Mesenchymal stem cell (in vitro differentiated cells and primary cell): ENCODE data around the gene TSC2.

Experiments
- DNase-seq: peaks from one replicate; pipeline ENCODE4 v3.0.0-alpha.2; 2013
- H2AFZ ChIP-seq: one replicate; pipeline ENCODE4 v1.6.1; 2013; ENCODE audit warnings: low read depth, mild to moderate bottlenecking, control low read depth, inconsistent platforms, low read length, moderate library complexity
- H2AK5ac ChIP-seq: 2 replicates; pipeline ENCODE4 v1.6.1; 2013; ENCODE audit warnings: low read length, moderate library complexity, mild to moderate bottlenecking, inconsistent platforms; ENCODE audit not compliant: severe bottlenecking
- H2BK120ac ChIP-seq: one replicate; pipeline ENCODE4 v1.6.1; 2013; ENCODE audit warnings: low read depth, mild to moderate bottlenecking, inconsistent platforms, low read length, moderate library complexity
- H2BK12ac ChIP-seq, 2 experiments: one replicate each; pipeline ENCODE4 v1.6.1; 2013; ENCODE audit warnings: inconsistent platforms in 2 of 2, low read length in 2 of 2, mild to moderate bottlenecking in 2 of 2, moderate library complexity in 2 of 2, control low read depth in 1 of 2
- H2BK15ac ChIP-seq: one replicate; pipeline ENCODE4 v1.6.1; 2013; ENCODE audit warnings: mild to moderate bottlenecking, low read depth, inconsistent platforms; ENCODE audit not compliant: poor library complexity, severe bottlenecking
- H2BK5ac ChIP-seq: 2 replicates; pipeline ENCODE4 v1.6.1; 2013; ENCODE audit warnings: low read depth, mild to moderate bottlenecking, low read length, control low read depth, inconsistent platforms; ENCODE audit not compliant: poor library complexity, severe bottlenecking
- H3K14ac ChIP-seq, 2 experiments: one replicate each; pipeline ENCODE4 v1.6.1; 2013; ENCODE audit warnings: inconsistent platforms in 2 of 2, low read length in 2 of 2, control low read depth in 1 of 2, mild to moderate bottlenecking in 1 of 2, moderate library complexity in 1 of 2
- H3K18ac ChIP-seq, 2 experiments: one replicate each; pipeline ENCODE4 v1.6.1; 2013; ENCODE audit warnings: inconsistent platforms in 2 of 2, low read length in 2 of 2, control low read depth in 1 of 2, low read depth in 1 of 2, mild to moderate bottlenecking in 1 of 2
- H3K23ac ChIP-seq, 2 experiments: one replicate each; pipeline ENCODE4 v1.6.1; 2013; ENCODE audit warnings: inconsistent platforms in 2 of 2, low read length in 2 of 2, mild to moderate bottlenecking in 2 of 2, moderate library complexity in 2 of 2, control low read depth in 1 of 2
- H3K27ac ChIP-seq: 2 replicates; pipeline ENCODE4 v1.5.1; 2013; ENCODE audit warnings: mild to moderate bottlenecking, moderate library complexity, low read length, control low read depth, inconsistent platforms; ENCODE audit not compliant: poor library complexity, severe bottlenecking
- H3K27me3 ChIP-seq, 2 experiments: 2 replicates each; pipeline versions ENCODE4 v1.6.1 to v1.7.0; 2013; ENCODE audit warnings: low read length in 2 of 2, mild to moderate bottlenecking in 2 of 2, moderate library complexity in 2 of 2, control low read depth in 1 of 2, inconsistent platforms in 1 of 2; ENCODE audit not compliant: control insufficient read depth in 1 of 2, insufficient read depth in 1 of 2
- H3K36me3 ChIP-seq, 2 experiments: 2 replicates each; pipeline versions ENCODE4 v1.6.1 to v1.7.0; 2013; ENCODE audit warnings: low read length in 2 of 2, control low read depth in 1 of 2, inconsistent platforms in 1 of 2, low read depth in 1 of 2, mild to moderate bottlenecking in 1 of 2; ENCODE audit not compliant: insufficient read depth in 2 of 2, control insufficient read depth in 1 of 2
- H3K4ac ChIP-seq, 2 experiments: one replicate each; pipeline ENCODE4 v1.6.1; 2013; ENCODE audit warnings: inconsistent platforms in 2 of 2, low read length in 2 of 2, mild to moderate bottlenecking in 2 of 2, moderate library complexity in 2 of 2, control low read depth in 1 of 2, low read depth in 1 of 2
- H3K4me1 ChIP-seq: 2 replicates; pipeline ENCODE4 v1.6.1; 2013; ENCODE audit warnings: low read depth, low read length, control low read depth; ENCODE audit not compliant: control insufficient read depth, insufficient read depth
- H3K4me2 ChIP-seq: 2 replicates; pipeline ENCODE4 v1.6.1; 2013; ENCODE audit warnings: low read length, mild to moderate bottlenecking, inconsistent platforms; ENCODE audit not compliant: poor library complexity, severe bottlenecking
- H3K4me3 ChIP-seq, 2 experiments: 2 replicates each; pipeline versions ENCODE4 v1.5.1 to v1.7.0; 2013; ENCODE audit warnings: low read length in 2 of 2, mild to moderate bottlenecking in 2 of 2, control low read depth in 1 of 2, low read depth in 1 of 2; ENCODE audit not compliant: insufficient read depth in 1 of 2
- H3K79me1 ChIP-seq: replicated peaks from 2 replicates; pipeline ENCODE4 v1.6.1; 2013; ENCODE audit warnings: mild to moderate bottlenecking, control low read depth, low read length, inconsistent platforms; ENCODE audit not compliant: poor library complexity, severe bottlenecking
- H3K9ac ChIP-seq: 2 replicates; pipeline ENCODE4 v1.7.0; 2013; ENCODE audit warnings: mild to moderate bottlenecking, low read length, moderate library complexity
- H3K9me3 ChIP-seq: 2 replicates; pipeline ENCODE4 v1.7.0; 2013; ENCODE audit warnings: mild to moderate bottlenecking, low read length; ENCODE audit not compliant: control insufficient read depth
- H4K8ac ChIP-seq: one replicate; pipeline ENCODE4 v1.6.1; 2013; ENCODE audit warnings: inconsistent platforms, mild to moderate bottlenecking, low read length, moderate library complexity
- H4K91ac ChIP-seq: one replicate; pipeline ENCODE4 v1.6.1; 2013; ENCODE audit warnings: mild to moderate bottlenecking, low read length, inconsistent platforms
- WGBS: methylation state at CpG from one replicate; pipeline ENCODE4 v1.1.7; 2013; ENCODE audit warnings: mixed read lengths; 5-methylcytosine and 5-hydroxymethylcytosine counted together

TSC2 gene

GRCh38 chr16:2077016-2077415 is 29.2 kb downstream of the TSC2 start:
- Histone ChIP-seq H2AFZ (no peak overlapping the region), H4K8ac (no peak overlapping the region), H2BK120ac (no peak overlapping the region), H3K27me3 (no peaks in the 10 kb centered on the region), H3K79me1 (peaks cover 20% of the 10 kb centered on the region), H3K4ac (no peak overlapping the region), H3K23ac (no peak overlapping the region), H3K4me3 (no peak overlapping the region), H3K9me3 (no peaks in the 10 kb centered on the region), H2BK5ac (no peak overlapping the region), H3K4me1 (peaks cover 3% of the 10 kb centered on the region), H3K27ac (no peak overlapping the region), H2BK15ac (no peak overlapping the region), H3K4me2 (no peak overlapping the region), H3K18ac (no peak overlapping the region), H2AK5ac (no peak overlapping the region), H3K14ac (no peak overlapping the region), H4K91ac (no peak overlapping the region), H2BK12ac (no peak overlapping the region), H3K9ac (no peak overlapping the region), H3K36me3 (peaks cover 70 to 99% of the 10 kb centered on the region in 2 experiments)
- WGBS: 96% methylated on average over 17 of the region's 17 CpGs
- no peak for DNase-seq

GRCh38 chr16:2077696-2078095 is 29.9 kb downstream of the TSC2 start:
- no peak overlapping the region for H3K23ac ChIP-seq
- no peak overlapping the region for H3K18ac ChIP-seq
- H2AK5ac ChIP-seq: no peak overlapping the region
- no peaks in the 10 kb centered on the region for H3K9me3 ChIP-seq
- H4K91ac ChIP-seq: no peak overlapping the region
- no peak overlapping the region for H2AFZ ChIP-seq
- H3K27me3 ChIP-seq: no peaks in the 10 kb centered on the region
- H3K4me3 ChIP-seq: no peak overlapping the region
- no peak overlapping the region for H2BK5ac ChIP-seq
- no peak overlapping the region for H3K27ac ChIP-seq
- no peak overlapping the region for H2BK12ac ChIP-seq
- H3K4ac ChIP-seq: no peak overlapping the region
- no peak for DNase-seq
- no peak overlapping the region for H3K4me2 ChIP-seq
- H3K79me1 ChIP-seq: peaks cover 20% of the 10 kb centered on the region
- no peak overlapping the region for H3K9ac ChIP-seq
- no peak overlapping the region for H4K8ac ChIP-seq
- H3K36me3 ChIP-seq: peaks cover 69 to 99% of the 10 kb centered on the region in 2 experiments
- no peak overlapping the region for H3K14ac ChIP-seq
- H3K4me1 ChIP-seq: peaks cover 7% of the 10 kb centered on the region
- H2BK120ac ChIP-seq: no peak overlapping the region
- no peak overlapping the region for H2BK15ac ChIP-seq
- WGBS: 94% methylated on average over 21 of the region's 21 CpGs

GRCh38 chr16:2078096-2078495 is 30.3 kb downstream of the TSC2 start:
- H4K8ac ChIP-seq: no peak overlapping the region
- H3K79me1 ChIP-seq: peaks cover 22% of the 10 kb centered on the region
- H3K18ac ChIP-seq: no peak overlapping the region
- peaks cover 69 to 99% of the 10 kb centered on the region in 2 experiments for H3K36me3 ChIP-seq
- no peak overlapping the region for H4K91ac ChIP-seq
- H3K4ac ChIP-seq: no peak overlapping the region
- no peak overlapping the region for H3K4me3 ChIP-seq
- H2AFZ ChIP-seq: no peak overlapping the region
- H3K9ac ChIP-seq: no peak overlapping the region
- H2BK120ac ChIP-seq: no peak overlapping the region
- H3K27ac ChIP-seq: no peak overlapping the region
- no peak overlapping the region for H2AK5ac ChIP-seq
- no peak for DNase-seq
- no peak overlapping the region for H3K23ac ChIP-seq
- H2BK15ac ChIP-seq: no peak overlapping the region
- no peak overlapping the region for H3K14ac ChIP-seq
- no peak overlapping the region for H3K4me2 ChIP-seq
- H2BK5ac ChIP-seq: no peak overlapping the region
- WGBS: 100% methylated on average over 3 of the region's 7 CpGs
- H3K9me3 ChIP-seq: no peaks in the 10 kb centered on the region
- H3K4me1 ChIP-seq: peaks cover 7% of the 10 kb centered on the region
- H3K27me3 ChIP-seq: no peaks in the 10 kb centered on the region
- H2BK12ac ChIP-seq: no peak overlapping the region

- Histone ChIP-seq H4K91ac (no peak overlapping the region), H3K9me3 (no peaks in the 10 kb centered on the region), H2BK12ac (no peak overlapping the region), H3K27ac (no peak overlapping the region), H3K27me3 (no peaks in the 10 kb centered on the region), H3K14ac (no peak overlapping the region), H2BK5ac (no peak overlapping the region), H3K4me1 (peaks cover 8% of the 10 kb centered on the region), H3K36me3 (peaks cover 68 to 99% of the 10 kb centered on the region in 2 experiments), H3K18ac (no peak overlapping the region), H2AK5ac (no peak overlapping the region), H3K9ac (no peak overlapping the region), H2BK120ac (no peak overlapping the region), H3K4me3 (no peak overlapping the region), H3K79me1 (peaks cover 19% of the 10 kb centered on the region), H2AFZ (no peak overlapping the region), H3K23ac (no peak overlapping the region), H3K4ac (no peak overlapping the region), H2BK15ac (no peak overlapping the region), H4K8ac (no peak overlapping the region), H3K4me2 (no peak overlapping the region)
- 97% methylated on average over 23 of the region's 23 CpGs for WGBS
- no peak for DNase-seq
Measured at GRCh38 chr16:2078691-2079090, 30.9 kb downstream of the TSC2 start.
